AG04449 (cell line): ENCODE results near the gene COL5A1.

Experiments
- CTCF ChIA-PET: fragments of 350-600 bp; formaldehyde crosslinking; extraction: SDS; loops from one replicate; lab custom pipeline; 2021; ENCODE audit warnings: antibody characterized with exemption; lab: Yijun Ruan, JAX
- POLR2A ChIA-PET: fragments of 400-600, 350-600 bp; formaldehyde crosslinking; extraction: SDS; loops from one replicate; lab custom pipeline; 2020; ENCODE audit warnings: antibody characterized with exemption, inconsistent platforms; lab: Yijun Ruan, JAX
- DNase-seq: peaks from one replicate; pipeline ENCODE4 v3.0.0-alpha.2; 2010; ENCODE audit warnings: low read depth, low spot score
- H3K4me3 ChIP-seq: 2 replicates; pipeline ENCODE4 v1.5.1; 2011; ENCODE audit warnings: low read depth, mild to moderate bottlenecking, control low read depth, low read length
- CTCF ChIP-seq: IDR thresholded peaks from one replicate; pipeline ENCODE4 v1.5.1; 2011; ENCODE audit warnings: mild to moderate bottlenecking, moderate library complexity, low read length, control low read depth, inconsistent platforms; ENCODE audit not compliant: insufficient read depth; ENCODE audit errors: missing control alignments

The COL5A1 gene

GRCh38 chr9:134842321-134842720 is 200.7 kb downstream of the COL5A1 start:
- no peak overlapping the region for H3K4me3 ChIP-seq
- ChIA-PET POLR2A (no interaction called here), CTCF (no interaction called here)
- no peak for TF ChIP-seq CTCF
- DNase-seq = no peak

- no peak overlapping the region for H3K4me3 ChIP-seq
- POLR2A ChIA-PET = no interaction called here
- CTCF ChIA-PET = no interaction called here
- DNase-seq = no peak
- TF ChIP-seq CTCF = no peak
Measured at GRCh38 chr9:134843740-134844139, 202.1 kb downstream of the COL5A1 start.

GRCh38 chr9:134844821-134845220 is 203.2 kb downstream of the COL5A1 start:
- H3K4me3 ChIP-seq = no peak overlapping the region
- POLR2A ChIA-PET = no interaction called here
- TF ChIP-seq CTCF = no peak
- CTCF ChIA-PET = no interaction called here
- no peak for DNase-seq

- TF ChIP-seq CTCF = no peak
- POLR2A ChIA-PET = no interaction called here
Measured at GRCh38 chr9:134846187-134846586, 204.6 kb downstream of the COL5A1 start.

GRCh38 chr9:134846699-134847098 is 205.1 kb downstream of the COL5A1 start:
- CTCF ChIA-PET = no interaction called here
- TF ChIP-seq CTCF = no peak
- no peak for DNase-seq
- POLR2A ChIA-PET = no interaction called here
- H3K4me3 ChIP-seq = no peak overlapping the region

More at GRCh38 chr9:134846187-134846586, 204.6 kb downstream of the COL5A1 start:
- DNase-seq = no peak
- CTCF ChIA-PET = no interaction called here
- no peak overlapping the region for H3K4me3 ChIP-seq

GRCh38 chr9:134847138-134847537 is 205.5 kb downstream of the COL5A1 start:
- ChIA-PET POLR2A (no interaction called here), CTCF (no interaction called here)
- DNase-seq = no peak
- H3K4me3 ChIP-seq = no peak overlapping the region
- no peak for TF ChIP-seq CTCF
